Sciatic nerve (tissue), 2 donors: ENCODE data around the gene PFKM. TPM values are rescaled to one million over a fixed set of nuclear protein-coding genes. Genes with fewer than 3 reads are reported as not detected.
A peak's percentile ranks its signal among the peaks of the same experiment; 100 is the strongest.

Experiments
- ATAC-seq: fragments of 200-7000 bp; cut with Tn5 transposase; one replicate; pipeline ENCODE4 v1.9.1; 2020; ENCODE audit warnings: mild to moderate bottlenecking, moderate library complexity
- DNase-seq: peaks from one replicate; pipeline ENCODE4 v3.0.0-alpha.2; 2020; ENCODE audit warnings: low spot score
- intact Hi-C: fragments of 100-400 bp; cut with DNase I; formaldehyde crosslinking; loops from one replicate; pipeline ENCODE4 v1.14.2; 2022
- total RNA-seq: library from RNA; stranded (reverse); fragmentation: NEBNext Ultra II Directional; extraction: Animal tissue kit (Norgen Biotek cat#: 25700); gene quantifications from one replicate; pipeline ENCODE4 v1.2.1, GENCODE V29; 2021
- donor health status: DM: no; HTN: no; CAD: no.
- donor health status: DM: no; HTN: no; CAD: no.

The PFKM gene
- total RNA-seq = 66.0 TPM

- intact Hi-C loops = no loop called here
- peak; percentile 100 for ATAC-seq
- peak; percentile 87 for DNase-seq
Observed at GRCh38 chr12:48119078-48119833, at the start of gene PFKM. TSS of gene PFKM (plus strand) at chr12:48119364. CDS start at chr12:48122775, 3,411 bp downstream.

GRCh38 chr12:48070033-48070432, 49.1 kb upstream of the PFKM start:
- intact Hi-C loops = no loop called here
- no peak for DNase-seq
- no peak for ATAC-seq

- ATAC-seq (no peak), DNase-seq (no peak)
- intact Hi-C loops = no loop called here
Observed at GRCh38 chr12:48070731-48071130, 48.4 kb upstream of the PFKM start.

GRCh38 chr12:48071808-48072207, 47.4 kb upstream of the PFKM start:
- intact Hi-C loops = no loop called here
- DNase-seq (no peak), ATAC-seq (no peak)

- no peak for ATAC-seq
- intact Hi-C loops = no loop called here
- no peak for DNase-seq
Observed at GRCh38 chr12:48072266-48072665, 46.9 kb upstream of the PFKM start.

GRCh38 chr12:48074266-48074665, 44.9 kb upstream of the PFKM start:
- ATAC-seq (no peak), DNase-seq (no peak)
- intact Hi-C loops = no loop called here

GRCh38 chr12:48075832-48076231, 43.3 kb upstream of the PFKM start:
- no peak for ATAC-seq
- intact Hi-C loops = no loop called here
- DNase-seq = no peak

GRCh38 chr12:48077111-48077510, 42.1 kb upstream of the PFKM start:
- ATAC-seq = no peak
- intact Hi-C loops = no loop called here
- no peak for DNase-seq

- intact Hi-C loops = no loop called here
- DNase-seq (no peak), ATAC-seq (no peak)
Observed at GRCh38 chr12:48078901-48079300, 40.3 kb upstream of the PFKM start.

- intact Hi-C loops = no loop called here
- no peak for ATAC-seq
- no peak for DNase-seq
Observed at GRCh38 chr12:48080285-48080684, 38.9 kb upstream of the PFKM start.

- DNase-seq (no peak), ATAC-seq (no peak)
- intact Hi-C loops = no loop called here
Observed at GRCh38 chr12:48080821-48081220, 38.3 kb upstream of the PFKM start.

- DNase-seq (no peak), ATAC-seq (peak; percentile 42)
- intact Hi-C loops = no loop called here
Observed at GRCh38 chr12:48084066-48084465, 35.1 kb upstream of the PFKM start.

GRCh38 chr12:48084841-48085460, 34.2 kb upstream of the PFKM start:
- intact Hi-C loops = no loop called here

GRCh38 chr12:48086327-48086726, 32.8 kb upstream of the PFKM start:
- DNase-seq (no peak), ATAC-seq (no peak)
- intact Hi-C loops = no loop called here

More at GRCh38 chr12:48084841-48085460, 34.2 kb upstream of the PFKM start:
- no peak for ATAC-seq
- DNase-seq = no peak

GRCh38 chr12:48092611-48093010, 26.6 kb upstream of the PFKM start:
- ATAC-seq = no peak
- intact Hi-C loops = no loop called here
- DNase-seq = no peak

- DNase-seq (no peak), ATAC-seq (no peak)
- intact Hi-C loops = no loop called here
Observed at GRCh38 chr12:48104531-48104930, 14.6 kb upstream of the PFKM start.

GRCh38 chr12:48105321-48105866, 13.8 kb upstream of the PFKM start:
- DNase-seq (no peak), ATAC-seq (no peak)
- intact Hi-C loops = no loop called here

- ATAC-seq (peak; percentile 98), DNase-seq (peak; percentile 93)
- intact Hi-C loops = no loop called here
Observed at GRCh38 chr12:48105867-48106680, 13.1 kb upstream of the PFKM start, which contains the start of gene SENP1. TSS of gene SENP1 (minus strand) at chr12:48106079. CDS start at chr12:48101472, 4,607 bp downstream.
